HG02571 (cell line): Measurements from ENCODE around the gene GEN1.

Experiments
- ATAC-seq: cut with Tn5 transposase; IDR thresholded peaks from one replicate; pipeline ENCODE4 v1.9.1; 2021; ENCODE audit warnings: mild to moderate bottlenecking, moderate library complexity; ENCODE audit not compliant: unreplicated experiment

GEN1 gene, protein sequence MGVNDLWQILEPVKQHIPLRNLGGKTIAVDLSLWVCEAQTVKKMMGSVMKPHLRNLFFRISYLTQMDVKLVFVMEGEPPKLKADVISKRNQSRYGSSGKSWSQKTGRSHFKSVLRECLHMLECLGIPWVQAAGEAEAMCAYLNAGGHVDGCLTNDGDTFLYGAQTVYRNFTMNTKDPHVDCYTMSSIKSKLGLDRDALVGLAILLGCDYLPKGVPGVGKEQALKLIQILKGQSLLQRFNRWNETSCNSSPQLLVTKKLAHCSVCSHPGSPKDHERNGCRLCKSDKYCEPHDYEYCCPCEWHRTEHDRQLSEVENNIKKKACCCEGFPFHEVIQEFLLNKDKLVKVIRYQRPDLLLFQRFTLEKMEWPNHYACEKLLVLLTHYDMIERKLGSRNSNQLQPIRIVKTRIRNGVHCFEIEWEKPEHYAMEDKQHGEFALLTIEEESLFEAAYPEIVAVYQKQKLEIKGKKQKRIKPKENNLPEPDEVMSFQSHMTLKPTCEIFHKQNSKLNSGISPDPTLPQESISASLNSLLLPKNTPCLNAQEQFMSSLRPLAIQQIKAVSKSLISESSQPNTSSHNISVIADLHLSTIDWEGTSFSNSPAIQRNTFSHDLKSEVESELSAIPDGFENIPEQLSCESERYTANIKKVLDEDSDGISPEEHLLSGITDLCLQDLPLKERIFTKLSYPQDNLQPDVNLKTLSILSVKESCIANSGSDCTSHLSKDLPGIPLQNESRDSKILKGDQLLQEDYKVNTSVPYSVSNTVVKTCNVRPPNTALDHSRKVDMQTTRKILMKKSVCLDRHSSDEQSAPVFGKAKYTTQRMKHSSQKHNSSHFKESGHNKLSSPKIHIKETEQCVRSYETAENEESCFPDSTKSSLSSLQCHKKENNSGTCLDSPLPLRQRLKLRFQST

DNA sequence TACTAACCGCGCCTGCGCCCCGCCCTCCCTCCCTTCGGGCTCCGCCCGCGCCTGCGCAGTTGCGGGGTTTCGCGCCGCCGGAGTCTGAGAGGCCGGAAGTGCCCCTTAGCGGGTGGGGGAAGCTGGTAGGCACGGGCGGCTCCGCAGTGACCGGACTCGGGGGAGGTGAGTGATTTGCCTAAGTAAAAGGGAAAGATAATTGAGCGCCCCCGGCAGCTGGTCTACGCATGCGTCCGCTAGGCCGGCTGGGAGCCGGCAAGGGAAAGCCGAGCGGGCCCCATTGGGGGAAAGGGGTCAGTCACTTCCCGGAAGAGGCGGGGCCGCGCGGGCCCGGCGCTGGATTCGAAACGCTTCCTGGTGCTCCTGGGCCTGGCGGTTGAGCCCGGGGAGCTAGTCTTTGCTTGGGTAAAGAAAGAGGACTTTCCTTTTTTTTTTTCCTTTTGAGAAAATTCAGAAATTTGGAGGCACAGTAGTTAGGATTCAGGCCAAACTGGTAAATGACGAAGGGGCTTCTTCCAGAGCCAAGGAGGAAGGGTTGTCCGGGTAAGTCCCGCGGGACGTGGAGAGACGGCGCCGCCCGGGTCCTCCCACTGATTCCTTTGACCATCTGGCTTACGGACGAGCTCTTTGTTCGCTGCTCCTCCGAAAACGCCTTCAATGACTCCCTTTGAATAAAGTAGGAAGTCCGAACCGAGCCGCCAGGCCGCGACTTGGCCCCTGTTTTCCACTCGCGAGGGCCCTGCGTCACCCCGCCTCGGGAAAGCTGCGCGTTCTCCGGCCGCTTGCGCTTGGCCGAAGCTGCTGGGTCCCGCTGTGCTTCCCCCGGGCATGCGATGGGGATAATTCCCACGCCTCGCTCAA lies at the start of gene GEN1, which contains the start of gene SMC6:
GEN1 (plus strand) TSS at position 336 of the 861 bp plus-strand sequence. CDS start 5,806 bp downstream, outside the sequence.
SMC6 (minus strand) TSS at position 8 of the 861 bp plus-strand sequence. CDS start 7,864 bp downstream, outside the sequence.
- peak; percentile 68 for ATAC-seq

DNA sequence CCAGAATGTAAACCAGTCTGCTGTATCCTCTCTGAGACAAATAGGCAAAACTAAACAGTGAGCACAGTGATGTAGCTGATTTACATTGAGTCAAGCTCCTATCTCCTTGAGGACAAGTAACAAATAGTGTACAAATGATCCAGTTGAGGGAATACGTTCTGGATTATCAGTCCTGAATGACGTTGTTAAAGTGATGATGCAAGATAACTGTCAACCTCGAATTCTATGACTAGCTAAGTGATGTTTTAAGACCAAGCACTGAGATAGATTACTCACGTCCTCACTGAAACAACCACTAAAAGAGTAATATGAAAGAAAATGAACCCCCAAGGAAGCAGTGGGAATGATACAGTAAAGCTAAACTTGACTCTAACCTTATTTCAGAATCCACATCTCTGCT lies 47.1 kb upstream of the GEN1 start:
- no peak for ATAC-seq

DNA sequence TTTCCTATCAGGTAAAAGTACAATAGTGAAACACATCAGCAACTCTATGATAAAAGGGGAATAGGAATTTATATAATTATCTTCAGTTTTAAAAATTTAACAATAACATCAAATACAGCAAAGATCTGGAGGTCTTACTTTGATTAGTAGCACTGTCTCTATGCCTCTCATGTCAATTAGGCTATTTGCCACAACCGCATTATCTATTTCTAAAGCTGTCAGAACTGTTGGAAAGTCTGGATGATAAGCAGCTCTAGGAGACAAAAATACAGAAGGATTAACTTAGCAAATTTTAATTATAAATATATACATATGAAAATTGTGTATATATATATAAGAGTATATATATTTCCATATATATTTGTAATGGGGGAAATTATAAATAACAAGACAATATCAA lies 45.4 kb upstream of the GEN1 start:
- no peak for ATAC-seq

DNA sequence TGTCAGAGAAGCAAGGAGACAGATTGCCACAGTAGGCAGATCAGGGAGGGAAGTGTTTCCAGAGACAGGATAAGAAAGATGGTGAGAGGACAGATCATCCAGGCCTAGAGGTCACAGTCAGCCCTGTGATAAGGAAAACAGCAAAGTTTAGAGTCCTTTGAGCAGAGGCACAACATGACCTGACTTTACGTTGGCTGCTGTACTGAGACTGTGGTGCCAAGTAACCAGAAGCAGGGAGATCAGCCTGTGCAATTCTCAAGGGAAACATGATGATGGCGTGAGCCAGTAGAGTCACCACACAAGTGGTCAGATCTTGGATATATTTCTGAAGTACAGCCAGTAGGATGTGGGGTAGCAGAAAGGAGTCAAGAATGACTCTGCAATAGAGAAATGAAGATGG lies 44.0 kb upstream of the GEN1 start:
- no peak for ATAC-seq

DNA sequence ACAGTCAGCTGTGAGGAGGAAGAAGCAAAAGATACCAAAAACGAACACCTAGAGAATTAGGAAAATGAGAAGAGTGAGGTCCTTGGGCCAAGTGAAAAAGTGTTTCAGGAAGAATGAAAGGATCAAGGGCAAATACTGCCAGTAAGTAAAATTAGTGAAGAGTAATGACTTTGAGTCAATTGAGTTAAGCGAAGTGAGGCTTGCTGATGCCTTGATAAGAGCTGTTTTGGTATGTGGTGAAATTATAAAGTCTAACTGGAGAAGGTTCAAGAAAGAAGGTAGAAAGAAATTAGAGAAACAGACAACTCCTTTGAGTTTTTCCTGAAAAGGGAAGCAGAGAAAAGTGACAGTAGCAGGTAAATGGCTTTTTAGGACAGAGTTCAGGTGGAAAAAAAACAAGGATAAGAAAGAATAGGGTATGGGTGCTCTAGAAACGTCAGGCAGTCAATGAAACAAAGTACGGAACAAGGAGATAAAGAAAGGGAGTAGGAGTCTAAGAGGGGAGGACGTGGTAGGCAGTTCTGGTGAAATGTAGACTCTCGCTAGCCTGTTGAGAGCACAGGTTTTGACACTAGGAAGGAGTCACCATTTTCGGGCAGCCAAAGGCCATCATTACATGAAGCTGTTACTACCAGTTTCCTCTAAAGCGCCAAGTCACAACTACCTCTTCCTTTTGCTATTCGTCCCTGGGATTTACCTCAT lies 43.2 kb upstream of the GEN1 start:
- no peak for ATAC-seq

DNA sequence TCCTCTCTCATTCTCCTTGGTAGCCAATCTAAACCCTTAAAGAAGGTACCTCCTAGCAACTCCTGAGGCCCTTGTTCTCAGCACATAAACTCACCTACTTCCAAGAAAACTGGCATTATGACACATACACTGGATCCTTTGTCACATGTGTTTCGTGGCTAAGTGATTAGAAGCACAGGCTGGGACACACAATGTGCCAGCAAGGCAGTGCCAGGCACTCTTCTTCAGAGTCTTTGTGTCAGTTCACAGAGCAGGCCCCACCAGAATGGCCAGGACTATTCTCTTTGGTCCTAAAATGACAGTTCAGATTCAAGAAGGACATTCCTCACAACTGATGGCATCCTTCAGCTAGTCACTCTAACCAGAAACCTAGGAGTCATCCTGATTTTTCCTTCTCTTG lies 40.6 kb upstream of the GEN1 start:
- ATAC-seq: no peak

DNA sequence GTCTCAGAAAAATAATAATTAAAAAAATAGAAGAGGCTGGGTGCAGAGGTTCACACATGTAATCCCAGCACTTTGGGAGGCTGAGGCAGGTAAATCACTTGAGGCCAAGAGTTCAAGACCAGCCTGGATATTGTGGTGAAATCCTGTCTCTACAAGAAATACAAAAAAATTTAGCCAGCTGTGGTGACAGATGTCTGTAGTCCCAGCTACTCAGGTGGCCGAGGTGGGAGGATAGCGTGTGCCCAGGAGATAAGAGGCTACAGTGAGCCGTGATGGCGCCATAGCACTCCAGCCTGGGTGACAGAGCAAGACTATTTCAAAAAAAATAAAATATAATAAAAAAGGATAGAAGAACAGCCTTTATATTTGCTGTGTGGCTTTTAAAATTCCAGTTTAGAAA lies 36.3 kb upstream of the GEN1 start:
- ATAC-seq: no peak

DNA sequence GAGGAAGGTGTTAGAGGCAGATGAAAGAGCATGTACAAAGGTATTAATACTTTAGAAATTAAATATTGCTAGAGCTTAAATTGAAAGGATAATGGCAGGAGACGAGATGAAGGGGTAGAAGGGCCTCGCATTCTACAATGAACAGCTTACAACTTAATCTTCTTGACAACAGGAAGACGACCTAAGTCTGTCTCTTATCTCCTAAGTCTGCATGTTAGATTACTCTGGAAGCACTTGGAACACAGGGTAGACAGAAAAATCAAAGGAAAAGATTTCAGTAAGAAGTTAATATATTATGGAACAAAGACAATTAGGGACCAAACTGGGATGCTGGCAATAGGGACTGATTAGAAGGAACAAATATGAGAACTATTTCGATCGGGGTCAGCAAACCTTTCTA lies 35.2 kb upstream of the GEN1 start:
- ATAC-seq: no peak

DNA sequence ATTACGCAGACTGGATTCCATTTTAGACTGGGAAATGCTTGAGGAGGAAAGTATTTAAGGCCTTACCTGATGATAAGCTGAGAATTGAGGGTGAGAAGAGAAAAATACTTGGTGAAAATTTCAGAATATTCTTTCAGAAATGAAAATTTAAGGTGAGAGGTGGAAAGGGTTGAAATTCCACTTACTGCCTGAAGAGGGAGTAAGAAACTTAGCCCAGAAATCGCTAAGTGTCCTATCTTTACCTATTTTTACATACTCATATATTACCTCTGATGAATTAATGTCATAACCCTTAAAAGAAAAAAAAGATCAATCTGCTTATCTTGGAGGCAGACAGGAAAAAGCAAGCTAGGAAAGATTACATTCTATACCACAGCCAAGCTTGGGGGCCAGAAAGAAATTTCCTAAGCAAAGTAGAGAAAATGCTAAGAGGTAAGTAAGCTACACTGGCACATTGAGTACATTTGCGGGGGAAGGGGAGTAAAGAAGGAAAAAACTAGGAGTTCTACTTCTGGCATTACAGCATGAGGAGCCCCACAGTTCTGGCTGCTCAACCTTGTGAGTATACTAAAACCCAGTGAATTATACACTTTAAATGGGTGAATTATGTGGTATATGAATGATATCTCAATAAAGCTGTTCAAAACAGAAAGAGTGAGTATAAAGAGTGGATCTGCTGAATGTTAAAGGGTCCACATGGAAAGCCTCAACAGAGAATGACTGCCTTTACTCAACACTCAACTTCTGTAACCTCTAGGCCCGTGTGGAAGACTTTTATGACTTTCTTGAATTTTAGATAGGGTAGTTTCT lies 34.2 kb upstream of the GEN1 start:
- no peak for ATAC-seq

DNA sequence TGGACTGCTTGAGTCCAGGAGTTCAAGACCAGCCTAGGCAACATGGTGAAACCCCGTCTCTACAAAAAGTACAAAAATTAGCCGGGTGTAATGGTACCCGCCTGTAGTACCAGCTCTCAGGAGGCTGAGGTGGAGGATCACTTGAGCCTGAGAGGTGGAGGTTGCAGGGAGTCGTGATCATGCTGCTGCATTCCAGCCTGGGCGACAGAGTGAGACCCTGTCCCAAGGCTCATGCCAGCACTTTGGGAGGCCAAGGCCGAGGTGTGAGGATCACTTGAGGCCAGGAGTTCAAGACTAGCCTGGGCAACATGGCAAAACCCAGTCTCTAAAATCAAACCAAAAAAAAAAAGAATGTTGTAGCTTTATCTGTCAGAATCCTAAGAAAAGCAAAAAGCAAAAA lies 25.7 kb upstream of the GEN1 start:
- no peak for ATAC-seq

DNA sequence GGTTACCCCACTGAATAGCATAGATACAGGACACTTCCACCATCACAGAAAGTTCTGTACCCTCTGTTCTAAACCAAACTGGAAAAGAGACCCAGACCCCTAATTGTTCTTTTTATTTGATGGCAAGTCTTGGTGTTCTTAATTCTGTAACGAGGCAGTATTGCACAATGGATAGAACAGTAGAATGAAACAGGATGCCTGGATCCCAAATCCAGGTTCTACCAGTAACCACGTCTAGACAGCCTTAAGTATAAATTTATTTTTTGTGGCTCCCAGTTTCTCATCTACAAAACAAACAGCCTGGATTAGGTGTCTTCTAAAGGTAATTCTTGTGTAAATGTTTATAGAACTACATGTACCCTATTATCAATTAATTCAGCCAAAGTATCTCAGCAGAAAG lies 24.1 kb upstream of the GEN1 start:
- ATAC-seq: no peak

DNA sequence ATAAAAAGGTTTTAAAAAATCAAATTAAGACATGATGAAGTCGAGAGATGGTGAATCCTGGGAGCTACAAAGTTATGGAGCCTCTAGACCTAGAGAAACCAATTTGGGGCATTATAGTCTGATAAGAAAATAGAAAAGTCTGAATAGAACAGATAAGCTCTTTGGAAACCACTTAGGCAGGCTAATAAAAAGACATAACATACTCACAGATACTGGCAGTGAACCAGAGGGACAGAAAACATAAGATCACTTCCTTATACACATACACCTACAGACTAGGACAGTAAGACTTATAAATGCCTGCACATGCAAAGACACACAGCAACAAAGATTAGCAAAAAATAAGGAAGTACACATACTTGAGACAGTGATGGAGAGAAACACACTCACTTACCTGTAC lies 20.3 kb upstream of the GEN1 start:
- ATAC-seq: no peak

DNA sequence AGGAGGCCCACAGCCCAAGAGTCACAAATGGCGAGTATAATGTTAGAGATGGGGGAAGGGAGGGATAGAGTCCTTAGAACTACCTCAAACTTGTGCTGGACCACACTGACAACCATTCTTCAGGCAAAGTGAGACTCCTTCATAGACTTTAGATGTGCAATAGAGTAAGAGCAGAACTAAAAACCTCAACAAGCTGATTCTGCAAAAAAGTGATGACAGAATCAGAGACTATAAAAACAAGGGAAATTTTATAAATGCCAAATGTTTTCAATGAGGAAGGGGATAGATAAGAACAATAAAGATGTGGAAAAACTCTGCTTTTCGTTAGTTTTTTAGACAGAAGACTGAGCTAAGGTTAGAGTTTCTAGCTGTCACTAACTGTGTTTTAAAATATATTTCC lies 18.1 kb upstream of the GEN1 start:
- no peak for ATAC-seq

DNA sequence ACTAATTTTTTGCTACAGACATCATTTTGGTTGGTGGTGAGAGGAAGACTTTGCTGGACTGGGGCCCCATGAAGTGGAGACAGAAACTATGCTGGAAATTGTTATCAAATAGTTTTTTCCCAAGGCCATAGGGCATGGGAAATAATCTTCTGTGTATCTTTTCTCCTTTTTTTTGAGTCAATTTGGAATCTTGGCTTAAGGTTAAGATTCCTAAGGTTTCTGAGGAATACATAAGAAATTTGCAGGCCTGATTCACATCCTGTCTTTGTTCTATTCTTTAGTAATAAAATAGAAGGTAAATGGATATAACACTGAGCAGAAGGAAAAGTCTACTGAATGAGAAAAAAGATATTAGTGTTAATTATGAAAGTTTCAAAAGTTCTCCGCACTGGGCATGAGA lies 16.9 kb upstream of the GEN1 start:
- no peak for ATAC-seq

DNA sequence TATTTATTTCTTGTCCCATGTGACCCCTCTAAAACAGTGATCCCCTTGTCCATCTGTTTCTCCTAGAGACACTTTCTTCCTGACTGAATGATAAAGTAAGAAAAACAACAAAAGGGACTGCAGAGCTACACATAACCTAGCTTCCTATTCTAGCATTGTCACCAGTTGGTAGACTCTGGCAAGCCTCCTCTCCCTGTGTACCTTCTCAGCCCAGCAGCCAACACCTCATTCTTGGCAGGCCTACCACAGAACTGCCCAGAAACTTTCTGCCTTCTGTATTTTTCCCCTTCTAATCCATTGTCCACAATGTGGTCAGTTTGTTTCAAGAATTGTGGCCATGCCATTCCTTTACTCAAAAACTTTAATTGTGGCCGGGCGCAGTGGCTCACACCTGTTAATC lies 13.7 kb upstream of the GEN1 start:
- no peak for ATAC-seq

DNA sequence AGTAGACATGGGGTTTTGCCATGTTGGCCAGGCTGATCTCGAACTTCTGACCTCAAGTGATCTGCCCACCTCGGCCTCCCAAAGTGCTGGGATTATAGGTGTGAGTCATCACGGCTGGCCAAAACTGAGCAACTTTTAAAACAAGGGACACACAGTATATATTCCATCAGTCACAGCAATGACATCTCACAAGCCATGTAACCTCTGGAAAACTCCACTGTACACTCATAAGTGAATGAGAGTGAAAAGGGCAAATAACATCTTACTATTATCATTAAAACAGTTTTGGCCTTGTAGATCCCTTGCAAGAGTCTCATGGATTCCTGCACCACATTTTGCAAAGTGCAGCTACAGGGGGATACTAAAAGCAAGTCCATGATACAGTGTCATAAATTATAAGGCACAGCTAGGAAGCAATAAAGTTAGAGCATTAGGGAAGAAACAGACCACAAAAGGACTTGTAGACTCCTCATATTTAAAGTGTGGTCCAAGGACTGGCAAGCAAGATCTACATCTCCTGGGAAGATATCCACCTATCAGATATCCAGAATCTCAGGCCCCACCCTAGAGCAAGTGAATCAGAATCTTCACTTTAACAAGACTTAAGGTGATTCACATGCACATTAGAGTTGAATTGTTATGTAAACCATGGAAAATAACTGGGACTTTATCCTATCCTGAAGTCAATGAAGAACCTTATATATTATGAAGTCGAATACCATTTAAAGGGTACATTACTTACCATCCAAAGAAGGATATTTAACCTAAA lies 6.1 kb upstream of the GEN1 start:
- no peak for ATAC-seq

DNA sequence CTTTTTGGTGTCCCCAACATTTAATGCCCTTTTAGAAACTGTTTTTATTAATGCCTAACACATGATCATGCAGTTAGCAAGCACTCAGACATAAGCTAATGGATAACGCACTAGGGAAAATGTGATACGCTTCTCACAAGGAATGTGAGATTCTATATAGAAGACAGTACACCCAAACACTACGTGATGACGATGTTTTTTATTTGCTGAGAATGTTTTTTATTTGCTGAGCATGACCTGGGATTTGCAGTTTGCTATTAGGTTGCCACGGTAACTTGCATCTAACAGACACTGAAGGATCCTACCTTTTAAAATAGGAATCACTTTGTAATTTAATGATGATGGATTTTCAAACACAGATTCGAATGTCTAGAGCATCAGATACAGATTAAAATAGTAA lies 5.2 kb upstream of the GEN1 start:
- ATAC-seq: no peak

DNA sequence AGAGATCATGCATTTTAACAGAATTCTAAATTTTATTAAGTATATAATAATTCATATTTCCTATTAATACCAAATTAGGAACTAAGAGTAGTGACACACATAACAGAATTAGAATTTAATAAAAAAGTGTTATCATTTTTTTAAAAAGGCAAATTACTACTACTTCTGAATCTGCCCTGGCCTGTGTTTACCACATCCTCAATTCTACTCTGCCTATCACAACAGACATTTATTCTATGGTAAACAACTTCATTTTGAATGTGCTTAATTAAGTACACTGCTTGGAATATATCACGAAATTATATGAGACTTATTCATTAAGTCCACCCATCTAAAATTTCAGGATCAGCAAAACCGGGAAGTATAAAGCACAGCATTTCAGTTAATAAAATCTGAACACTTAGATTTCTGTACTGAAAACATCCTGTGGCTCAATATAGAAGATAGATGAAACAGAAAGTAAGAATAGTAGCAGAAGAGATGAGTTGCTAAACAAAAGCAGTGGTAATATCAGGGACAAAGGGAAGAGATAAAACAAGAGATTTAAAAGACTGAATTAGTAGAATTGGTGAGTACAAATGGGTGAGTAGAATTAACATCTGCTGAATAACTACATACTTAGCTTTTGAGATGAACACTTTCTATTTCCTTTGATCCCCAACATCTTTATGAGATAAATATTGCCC lies 4.0 kb upstream of the GEN1 start:
- ATAC-seq: peak; percentile 18
